Heart left ventricle (tissue), 13 donors: ENCODE data around the gene KIF20B.

Experiments
- POLR2A ChIP-seq, 2 donors: fragments of 450-650 bp; IDR thresholded peaks; one replicate each; pipeline ENCODE4 v1.6.1; 2017; ENCODE audit warnings: antibody characterized with exemption in 2 of 2, mild to moderate bottlenecking in 2 of 2, moderate library complexity in 2 of 2
- TF ChIP-seq, protein P1 (sequence below), 12 donors: fragments of 200-600 bp; sonication (generic) in 4 of 12; IDR thresholded peaks; one replicate each; pipeline versions ENCODE4 v1.5.0 to v1.8.0; 2018 to 2022; ENCODE audit warnings: antibody characterized with exemption in 12 of 12, mild to moderate bottlenecking in 5 of 12
- donor health status: ischemic (EF 13 %, LVEDD 7.1; RV severe dilation, severe dysfunction).
- donor health status: DM: no; HTN: yes; CAD: no.
- donor health status: DM: no; HTN: no; CAD: no.
- donor health status: ischemic (EF 25% LVEDD 6.9; RV normal size, moderate dysfunction).
- donor health status: ischemic (EF 25% LVEDD 5.7; RV mildly dilated, moderate dysfunction).
- donor health status: ischemic (EF 35%, LVEDD 5.7; RV mildly dilated, moderate dysfunction).
- donor health status: nonischemic (EF 11% LVEDD 7.7; RV severe dilation, severe dysfunction).
- donor health status: DM: yes; HTN: yes; CAD: no.
- donor health status: PGD.
- donor health status: ischemic (EF 29% LVEDD 5.4; RV normal size, mild dysfunction).
- donor health status: nonischemic (EF 23%, LVEDD 6.1; RV moderate dilation, normal function).

DNA sequence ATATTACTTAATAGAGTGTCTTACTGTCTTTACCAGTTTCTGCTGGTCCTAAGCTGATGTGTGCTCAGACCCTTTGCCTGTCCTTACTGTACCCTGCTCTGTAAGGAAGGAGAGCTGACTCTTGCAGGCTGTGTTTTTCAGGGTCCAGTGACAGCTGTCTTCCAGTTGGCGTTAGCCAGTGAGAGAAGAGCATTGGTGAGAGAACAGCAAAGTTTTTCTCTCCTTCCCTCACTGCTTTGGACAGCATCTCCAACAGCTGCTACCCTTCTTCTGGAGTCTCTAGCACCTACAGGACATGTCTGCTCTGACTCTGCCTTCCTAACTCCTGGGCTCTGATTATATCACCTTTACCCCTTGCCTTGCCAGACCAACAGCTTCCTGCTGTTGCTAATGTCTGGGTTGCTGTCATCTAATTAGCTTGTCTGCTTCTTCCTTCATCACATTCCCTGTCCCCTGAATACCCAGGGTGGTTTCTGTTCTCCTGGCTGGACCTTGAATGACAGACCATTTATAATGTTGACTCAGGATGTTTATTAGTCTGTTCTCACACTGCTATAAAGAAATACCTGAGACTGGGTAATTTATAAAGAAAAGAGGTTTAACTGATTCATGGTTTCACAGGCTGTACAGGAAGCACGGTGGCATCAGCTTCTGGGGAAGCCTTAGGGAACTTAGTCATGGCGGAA lies 32.9 kb upstream of the KIF20B start:
- TF ChIP-seq, protein P1, sequence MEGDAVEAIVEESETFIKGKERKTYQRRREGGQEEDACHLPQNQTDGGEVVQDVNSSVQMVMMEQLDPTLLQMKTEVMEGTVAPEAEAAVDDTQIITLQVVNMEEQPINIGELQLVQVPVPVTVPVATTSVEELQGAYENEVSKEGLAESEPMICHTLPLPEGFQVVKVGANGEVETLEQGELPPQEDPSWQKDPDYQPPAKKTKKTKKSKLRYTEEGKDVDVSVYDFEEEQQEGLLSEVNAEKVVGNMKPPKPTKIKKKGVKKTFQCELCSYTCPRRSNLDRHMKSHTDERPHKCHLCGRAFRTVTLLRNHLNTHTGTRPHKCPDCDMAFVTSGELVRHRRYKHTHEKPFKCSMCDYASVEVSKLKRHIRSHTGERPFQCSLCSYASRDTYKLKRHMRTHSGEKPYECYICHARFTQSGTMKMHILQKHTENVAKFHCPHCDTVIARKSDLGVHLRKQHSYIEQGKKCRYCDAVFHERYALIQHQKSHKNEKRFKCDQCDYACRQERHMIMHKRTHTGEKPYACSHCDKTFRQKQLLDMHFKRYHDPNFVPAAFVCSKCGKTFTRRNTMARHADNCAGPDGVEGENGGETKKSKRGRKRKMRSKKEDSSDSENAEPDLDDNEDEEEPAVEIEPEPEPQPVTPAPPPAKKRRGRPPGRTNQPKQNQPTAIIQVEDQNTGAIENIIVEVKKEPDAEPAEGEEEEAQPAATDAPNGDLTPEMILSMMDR (IDR thresholded peaks at IDR 0.05) = no peak
- TF ChIP-seq POLR2A (IDR thresholded peaks at IDR 0.05) = no peak
